Adipocyte (in vitro differentiated cells): Measurements from ENCODE around the gene IQCF6.
"Not testable (repeated sequence)": the region's sequence is repeated elsewhere in the genome, so short reads cannot be mapped to it uniquely, and the experiment has no call there.

Experiments
- DNase-seq: peaks from one replicate; pipeline ENCODE4 v3.0.0-alpha.2; 2015; ENCODE audit warnings: low read depth
- H3K27me3 ChIP-seq: replicated peaks from 2 replicates; pipeline ENCODE4 v1.7.0; 2013; ENCODE audit warnings: mild to moderate bottlenecking, low read length, moderate library complexity; ENCODE audit not compliant: control insufficient read depth, insufficient read depth
- H3K36me3 ChIP-seq: 2 replicates; pipeline ENCODE4 v1.7.0; 2013; ENCODE audit warnings: low read length, mild to moderate bottlenecking, moderate library complexity; ENCODE audit not compliant: control insufficient read depth, insufficient read depth, severe bottlenecking
- H3K4me1 ChIP-seq: 2 replicates; pipeline ENCODE4 v1.7.0; 2013; ENCODE audit warnings: mild to moderate bottlenecking, low read length, moderate library complexity; ENCODE audit not compliant: control insufficient read depth, insufficient read depth
- H3K4me3 ChIP-seq: 2 replicates; pipeline ENCODE4 v1.7.0; 2013; ENCODE audit warnings: mild to moderate bottlenecking, low read length, moderate library complexity
- H3K9ac ChIP-seq: 2 replicates; pipeline ENCODE4 v1.7.0; 2013; ENCODE audit warnings: mild to moderate bottlenecking, low read length, moderate library complexity
- H3K9me3 ChIP-seq: 2 replicates; pipeline ENCODE4 v1.7.0; 2013; ENCODE audit warnings: mild to moderate bottlenecking, low read length, moderate library complexity; ENCODE audit not compliant: control insufficient read depth

The IQCF6 gene

GRCh38 chr3:51759203-51759602, 19.8 kb downstream of the IQCF6 start:
- H3K9me3 ChIP-seq, result peaks cover 47% of the 10 kb centered on the region
- DNase-seq, result no peak
- no peaks in the 10 kb centered on the region for H3K4me1 ChIP-seq
- no peaks in the 10 kb centered on the region for H3K36me3 ChIP-seq
- H3K4me3 ChIP-seq, result no peak overlapping the region
- H3K9ac ChIP-seq, result no peak overlapping the region
- H3K27me3 ChIP-seq, result no peaks in the 10 kb centered on the region

- DNase-seq, H3K4me1 ChIP-seq, H3K27me3 ChIP-seq, H3K9ac ChIP-seq, H3K4me3 ChIP-seq, H3K36me3 ChIP-seq: not testable (repeated sequence)
- H3K9me3 ChIP-seq, result peaks cover 19% of the 10 kb centered on the region
Observed at GRCh38 chr3:51753763-51754750, 25.0 kb downstream of the IQCF6 start.

- no peak for DNase-seq
- no peaks in the 10 kb centered on the region for H3K4me1 ChIP-seq
- H3K9me3 ChIP-seq, result peaks cover 13% of the 10 kb centered on the region
- H3K36me3 ChIP-seq, result no peaks in the 10 kb centered on the region
- no peak overlapping the region for H3K4me3 ChIP-seq
- H3K27me3 ChIP-seq, result no peaks in the 10 kb centered on the region
- H3K9ac ChIP-seq, result no peak overlapping the region
Observed at GRCh38 chr3:51751287-51751686, 27.8 kb downstream of the IQCF6 start.

GRCh38 chr3:51750878-51751277, 28.2 kb downstream of the IQCF6 start:
- Histone ChIP-seq H3K4me1 (no peaks in the 10 kb centered on the region), H3K4me3 (no peak overlapping the region), H3K9ac (no peak overlapping the region), H3K9me3 (peaks cover 13% of the 10 kb centered on the region), H3K27me3 (no peaks in the 10 kb centered on the region), H3K36me3 (no peaks in the 10 kb centered on the region)
- DNase-seq, result no peak

- H3K9ac ChIP-seq, result no peak overlapping the region
- no peaks in the 10 kb centered on the region for H3K27me3 ChIP-seq
- H3K9me3 ChIP-seq, result peaks cover 3% of the 10 kb centered on the region
- no peaks in the 10 kb centered on the region for H3K4me1 ChIP-seq
- H3K36me3 ChIP-seq, result no peaks in the 10 kb centered on the region
- H3K4me3 ChIP-seq, result no peak overlapping the region
- no peak for DNase-seq
Observed at GRCh38 chr3:51748327-51748726, 30.7 kb downstream of the IQCF6 start.

- no peaks in the 10 kb centered on the region for H3K36me3 ChIP-seq
- no peak overlapping the region for H3K9ac ChIP-seq
- no peaks in the 10 kb centered on the region for H3K27me3 ChIP-seq
- peaks cover 3% of the 10 kb centered on the region for H3K9me3 ChIP-seq
- DNase-seq, result no peak
- no peaks in the 10 kb centered on the region for H3K4me1 ChIP-seq
- no peak overlapping the region for H3K4me3 ChIP-seq
Observed at GRCh38 chr3:51747840-51748239, 31.2 kb downstream of the IQCF6 start.

- not testable (repeated sequence) for DNase-seq, H3K36me3 ChIP-seq, H3K4me3 ChIP-seq, H3K9ac ChIP-seq, H3K4me1 ChIP-seq, H3K9me3 ChIP-seq
- peaks cover 20% of the 10 kb centered on the region for H3K27me3 ChIP-seq
Observed at GRCh38 chr3:51742978-51743377, 36.1 kb downstream of the IQCF6 start.

GRCh38 chr3:51742320-51742719, 36.7 kb downstream of the IQCF6 start:
- H3K9me3 ChIP-seq, DNase-seq, H3K4me3 ChIP-seq, H3K9ac ChIP-seq, H3K4me1 ChIP-seq, H3K36me3 ChIP-seq: not testable (repeated sequence)
- H3K27me3 ChIP-seq, result peaks cover 21% of the 10 kb centered on the region

GRCh38 chr3:51739110-51739509, 39.9 kb downstream of the IQCF6 start:
- no peaks in the 10 kb centered on the region for H3K36me3 ChIP-seq
- H3K27me3 ChIP-seq, result peaks cover 21% of the 10 kb centered on the region
- H3K9ac ChIP-seq, result no peak overlapping the region
- no peaks in the 10 kb centered on the region for H3K4me1 ChIP-seq
- no peaks in the 10 kb centered on the region for H3K9me3 ChIP-seq
- no peak for DNase-seq
- no peak overlapping the region for H3K4me3 ChIP-seq

- no peak for DNase-seq
- Histone ChIP-seq H3K9ac (no peak overlapping the region), H3K4me3 (no peak overlapping the region), H3K36me3 (no peaks in the 10 kb centered on the region), H3K9me3 (no peaks in the 10 kb centered on the region), H3K27me3 (peaks cover 17% of the 10 kb centered on the region), H3K4me1 (no peaks in the 10 kb centered on the region)
Observed at GRCh38 chr3:51735950-51736349, 43.1 kb downstream of the IQCF6 start.

- Histone ChIP-seq H3K9me3 (no peaks in the 10 kb centered on the region), H3K4me3 (no peak overlapping the region), H3K27me3 (peaks cover 14% of the 10 kb centered on the region), H3K9ac (no peak overlapping the region), H3K36me3 (no peaks in the 10 kb centered on the region), H3K4me1 (no peaks in the 10 kb centered on the region)
- no peak for DNase-seq
Observed at GRCh38 chr3:51735039-51735438, 44.0 kb downstream of the IQCF6 start.

GRCh38 chr3:51734572-51734907, 44.5 kb downstream of the IQCF6 start:
- Histone ChIP-seq H3K27me3 (peaks cover 12% of the 10 kb centered on the region), H3K36me3 (no peaks in the 10 kb centered on the region), H3K4me3 (no peak overlapping the region), H3K9ac (no peak overlapping the region), H3K4me1 (no peaks in the 10 kb centered on the region), H3K9me3 (no peaks in the 10 kb centered on the region)
- no peak for DNase-seq
